Endometrial microvascular endothelial cells (primary cell): ENCODE results near the gene ZBTB6. TPM values are rescaled to one million over a fixed set of nuclear protein-coding genes. Genes with fewer than 3 reads are reported as not detected.
"Not testable (repeated sequence)": the region's sequence is repeated elsewhere in the genome, so short reads cannot be mapped to it uniquely, and the experiment has no call there.

Source experiments
- in situ Hi-C: cut with HindIII; loops from 2 replicates; pipeline ENCODE4 v1.10.0; 2017; ENCODE audit warnings: low sequenced_read_pairs, low pct_unique_long_range_greater_than_20kb; ENCODE audit errors: inconsistent ontology term
- total RNA-seq: library from RNA; depleted of rRNA; stranded (reverse); fragments of >200 nt; gene quantifications from one replicate; pipeline ENCODE4 v1.2.3, GENCODE V29; 2015; ENCODE audit errors: inconsistent ontology term

Gene ZBTB6
- total RNA-seq, 1 donor from 2014 or later, result 7.1 TPM

DNA sequence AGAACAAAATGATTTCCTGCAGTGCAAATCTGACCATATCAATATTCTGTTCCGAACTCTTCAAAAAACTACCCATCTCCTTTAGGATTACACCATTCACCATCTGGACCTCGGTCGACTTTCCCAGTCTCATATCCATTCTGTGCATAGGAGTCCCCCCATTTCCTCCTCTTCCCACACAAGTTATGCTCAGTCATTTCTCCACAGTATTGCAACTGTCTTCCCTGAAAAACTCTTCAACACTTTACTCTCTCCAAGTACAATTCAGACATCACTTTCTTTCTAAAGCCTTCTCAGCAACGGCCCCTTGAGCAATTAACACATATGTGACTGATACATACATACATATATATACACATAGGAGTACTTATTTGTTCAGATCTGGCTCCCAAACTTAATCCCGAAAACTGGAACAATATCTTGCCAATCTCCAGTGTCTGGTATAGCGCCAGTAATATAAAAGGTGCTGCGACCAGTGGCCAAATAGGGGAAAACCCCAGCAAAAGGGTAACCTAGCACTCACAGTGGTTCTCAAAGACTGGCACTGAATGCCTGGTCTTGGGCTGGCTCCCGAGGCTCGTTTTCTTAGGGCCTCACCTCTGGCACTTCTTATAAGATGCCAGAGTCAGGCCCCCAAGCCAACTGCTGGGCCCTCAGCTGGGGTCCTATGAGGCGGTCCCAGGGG is 17.6 kb upstream of the ZBTB6 start:
- in situ Hi-C loops, result no loop called here

GRCh38 chr9:122929796-122930354 is 16.8 kb upstream of the ZBTB6 start:
- in situ Hi-C loops, result no loop called here

DNA sequence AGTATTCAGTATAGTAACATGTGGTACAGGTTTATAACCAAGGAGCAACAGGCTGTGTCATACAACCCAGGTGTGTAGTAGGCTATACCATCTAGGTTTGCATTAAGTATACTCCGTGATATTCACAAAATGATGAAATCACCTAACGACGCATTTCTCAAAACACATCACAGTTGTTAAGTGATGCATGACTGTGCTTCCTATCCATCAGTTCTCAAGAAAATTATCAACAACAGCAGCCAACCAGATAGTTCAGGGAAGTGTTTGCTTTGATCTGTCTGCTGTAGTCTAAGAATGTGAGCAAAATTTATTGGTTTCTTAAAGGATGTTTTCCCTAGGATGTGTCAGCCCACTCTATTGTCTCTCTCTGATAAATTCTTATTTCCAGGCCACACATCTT is 10.8 kb upstream of the ZBTB6 start:
- in situ Hi-C loops, result no loop called here

DNA sequence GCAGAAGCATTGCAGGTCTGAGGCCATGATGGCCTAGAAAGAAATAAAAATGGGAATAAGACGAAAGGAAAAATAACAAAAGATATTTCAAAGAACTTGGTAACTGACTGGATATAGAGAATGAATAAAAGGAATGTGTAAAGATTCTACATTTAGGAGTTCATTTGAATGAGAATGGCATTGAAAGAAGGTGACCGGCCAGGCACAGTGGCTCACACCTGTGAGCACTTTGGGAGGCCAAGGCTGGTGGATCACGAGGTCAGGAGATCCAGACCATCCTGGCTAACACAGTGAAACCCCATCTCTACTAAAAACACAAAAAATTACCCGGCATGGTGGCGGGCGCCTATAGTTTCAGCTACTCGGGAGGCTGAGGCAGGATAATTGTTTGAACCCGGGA is 9.6 kb upstream of the ZBTB6 start:
- in situ Hi-C loops, result no loop called here

GRCh38 chr9:122918310-122918709 is 5.2 kb upstream of the ZBTB6 start:
- in situ Hi-C loops, result no loop called here

DNA sequence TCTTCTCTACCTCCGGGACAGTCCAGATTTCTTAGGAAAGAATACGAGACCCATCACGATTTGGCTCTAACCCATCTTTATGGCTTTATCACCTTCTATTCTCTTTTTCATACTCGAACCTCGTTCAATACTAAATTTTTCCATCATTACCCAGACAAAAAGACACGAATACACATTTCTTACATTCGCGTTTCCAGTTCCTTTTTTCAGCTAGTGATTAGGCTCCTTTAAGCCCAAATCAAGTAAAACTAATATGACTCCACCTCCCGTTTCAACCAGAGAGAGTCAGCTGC is 506 bp downstream of the ZBTB6 start:
- in situ Hi-C loops, result no loop called here

GRCh38 chr9:122906122-122906521 is 7.0 kb downstream of the ZBTB6 start:
- in situ Hi-C loops, result not testable (repeated sequence)

DNA sequence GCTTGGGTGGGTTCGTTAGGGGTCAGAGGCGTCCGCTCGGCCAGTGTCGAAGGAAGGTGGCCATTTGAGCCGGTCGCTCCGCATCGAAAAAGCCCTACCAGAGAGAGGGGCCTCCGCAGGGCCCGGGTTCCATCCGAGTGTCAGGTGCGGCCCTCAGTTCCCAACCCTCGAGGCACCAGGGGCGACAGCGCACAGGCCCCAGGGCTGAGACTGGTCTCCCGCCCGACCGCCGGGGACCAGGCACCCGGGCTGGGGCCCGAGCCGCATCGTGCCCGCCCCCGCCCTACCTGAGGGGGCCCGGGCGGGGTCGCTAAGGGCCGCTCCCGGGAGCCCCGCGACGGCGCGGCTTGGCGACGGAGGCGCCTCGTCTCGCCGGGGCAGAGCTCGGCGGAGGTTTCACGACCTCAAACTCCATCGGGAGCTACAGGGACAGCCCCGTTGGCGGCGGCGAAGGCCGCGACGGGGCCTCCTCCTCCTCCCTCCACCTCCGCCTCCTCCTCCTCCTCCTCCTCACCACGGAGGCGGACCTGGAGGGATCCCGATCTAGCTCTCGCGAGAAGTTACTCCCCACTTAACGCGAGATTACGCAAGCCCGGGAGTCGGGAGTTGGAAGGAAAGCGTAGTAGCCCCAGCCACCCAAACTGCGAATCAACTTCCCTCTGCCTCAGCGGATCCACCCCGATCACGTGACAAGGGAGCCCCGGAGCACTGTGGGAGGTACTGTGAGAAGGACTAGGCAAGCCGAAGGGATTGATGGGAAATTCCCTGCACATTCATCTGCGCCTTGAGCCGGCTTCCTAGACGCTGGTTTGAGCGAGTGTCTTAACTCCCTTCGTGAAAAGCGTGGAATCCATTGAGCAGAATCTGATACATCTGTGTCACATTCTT is 8.1 kb downstream of the ZBTB6 start, which contains the start of gene RC3H2:
Gene RC3H2 (minus strand): TSS at position 537 of the 888 bp plus-strand sequence. CDS start 7,850 bp downstream, outside the sequence.
- in situ Hi-C loops, result no loop called here

- in situ Hi-C loops, result no loop called here
Measured at GRCh38 chr9:122904466-122904822, 8.7 kb downstream of the ZBTB6 start.

- in situ Hi-C loops, result no loop called here
Measured at GRCh38 chr9:122900791-122901190, 12.3 kb downstream of the ZBTB6 start.

DNA sequence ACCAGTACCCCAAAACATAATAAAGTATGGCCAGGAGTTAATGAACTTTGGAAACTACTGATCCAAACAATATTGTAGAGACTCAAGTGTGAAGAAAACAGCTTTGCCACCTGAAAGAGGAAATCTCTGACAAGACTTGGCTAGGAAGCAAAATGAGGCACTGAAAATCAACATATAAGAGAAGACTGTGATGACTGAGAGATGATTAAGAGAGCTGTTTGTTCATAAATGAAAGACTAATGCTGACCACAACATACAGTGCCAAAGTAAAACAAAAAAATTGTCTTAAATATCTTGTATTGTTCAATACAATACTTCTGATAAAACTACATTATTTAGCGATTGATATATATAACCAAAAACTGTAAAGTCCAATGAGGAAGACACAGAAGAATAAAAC is 15.2 kb downstream of the ZBTB6 start:
- in situ Hi-C loops, result no loop called here

DNA sequence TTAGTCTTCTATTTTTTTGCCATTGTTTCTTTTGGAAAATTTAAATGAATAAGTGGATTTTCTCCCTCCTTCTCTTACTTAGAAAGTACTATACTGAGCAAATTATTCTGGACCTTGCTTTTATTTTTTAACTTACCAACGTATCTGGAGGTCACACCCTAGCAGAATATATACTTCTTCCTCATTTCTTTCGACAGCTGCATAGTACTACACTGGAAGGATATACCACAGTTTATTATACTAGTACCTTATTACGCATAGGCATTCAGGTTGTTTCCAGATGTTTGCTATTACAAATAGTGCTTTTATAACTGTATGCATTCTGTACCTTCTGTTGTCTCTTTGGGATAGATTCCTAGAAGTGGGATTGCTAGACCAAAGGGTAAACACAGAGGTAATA is 24.6 kb downstream of the ZBTB6 start:
- in situ Hi-C loops, result no loop called here

DNA sequence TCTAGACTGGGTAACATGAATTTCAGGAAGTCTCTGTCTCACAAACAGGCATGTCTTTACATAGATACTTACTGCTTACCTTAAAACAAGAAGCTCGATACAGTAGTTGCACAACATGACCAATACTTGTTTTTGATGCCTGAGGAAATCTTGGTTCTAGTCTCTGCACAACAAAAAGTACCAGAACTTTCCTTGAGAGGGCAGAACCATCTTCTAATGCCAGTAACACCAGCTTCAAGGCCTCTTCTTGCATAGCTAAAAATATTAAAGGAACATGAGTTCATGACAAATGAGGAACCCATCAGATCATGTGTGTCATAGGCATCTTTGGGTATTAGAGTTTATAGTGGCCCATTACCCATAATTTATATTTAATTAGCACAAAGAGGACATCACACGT is 30.0 kb downstream of the ZBTB6 start:
- in situ Hi-C loops, result no loop called here

GRCh38 chr9:122879443-122879842 is 33.7 kb downstream of the ZBTB6 start:
- in situ Hi-C loops, result no loop called here

GRCh38 chr9:122875523-122875922 is 37.6 kb downstream of the ZBTB6 start:
- in situ Hi-C loops, result no loop called here

GRCh38 chr9:122867276-122867675 is 45.8 kb downstream of the ZBTB6 start:
- in situ Hi-C loops, result not testable (repeated sequence)

DNA sequence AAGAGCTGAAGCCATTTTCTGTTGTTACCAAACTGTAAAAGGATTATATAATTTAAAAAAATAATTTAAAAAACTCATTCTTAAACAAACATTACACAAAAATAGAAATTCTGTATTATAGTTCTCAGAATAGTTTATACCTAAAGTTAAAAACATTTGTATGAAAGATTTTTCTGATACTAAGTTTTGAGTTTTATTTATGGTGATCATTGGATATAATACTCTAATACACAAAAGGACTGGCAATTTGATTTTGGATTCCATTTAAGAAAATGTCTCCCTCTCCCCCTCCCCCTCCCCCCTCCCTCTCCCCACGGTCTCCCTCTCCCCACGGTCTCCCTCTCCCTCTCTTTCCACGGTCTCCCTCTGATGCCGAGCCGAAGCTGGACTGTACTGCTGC is 47.0 kb downstream of the ZBTB6 start:
- in situ Hi-C loops, result no loop called here

GRCh38 chr9:122865300-122865699 is 47.8 kb downstream of the ZBTB6 start:
- in situ Hi-C loops, result no loop called here

GRCh38 chr9:122863407-122863806 is 49.7 kb downstream of the ZBTB6 start:
- in situ Hi-C loops, result no loop called here
